LNCAP (cell line): Measurements from ENCODE around the gene MACROD2.

Experiments used
- TF ChIP-seq, protein P1 (sequence below): fragments of 450-650 bp; IDR thresholded peaks from 2 replicates; pipeline ENCODE4 v1.5.1; 2017; ENCODE audit warnings: mild to moderate bottlenecking

MACROD2 gene

GRCh38 chr20:14116037-14116436 lies 120.7 kb downstream of the MACROD2 start:
- TF ChIP-seq, protein P1, sequence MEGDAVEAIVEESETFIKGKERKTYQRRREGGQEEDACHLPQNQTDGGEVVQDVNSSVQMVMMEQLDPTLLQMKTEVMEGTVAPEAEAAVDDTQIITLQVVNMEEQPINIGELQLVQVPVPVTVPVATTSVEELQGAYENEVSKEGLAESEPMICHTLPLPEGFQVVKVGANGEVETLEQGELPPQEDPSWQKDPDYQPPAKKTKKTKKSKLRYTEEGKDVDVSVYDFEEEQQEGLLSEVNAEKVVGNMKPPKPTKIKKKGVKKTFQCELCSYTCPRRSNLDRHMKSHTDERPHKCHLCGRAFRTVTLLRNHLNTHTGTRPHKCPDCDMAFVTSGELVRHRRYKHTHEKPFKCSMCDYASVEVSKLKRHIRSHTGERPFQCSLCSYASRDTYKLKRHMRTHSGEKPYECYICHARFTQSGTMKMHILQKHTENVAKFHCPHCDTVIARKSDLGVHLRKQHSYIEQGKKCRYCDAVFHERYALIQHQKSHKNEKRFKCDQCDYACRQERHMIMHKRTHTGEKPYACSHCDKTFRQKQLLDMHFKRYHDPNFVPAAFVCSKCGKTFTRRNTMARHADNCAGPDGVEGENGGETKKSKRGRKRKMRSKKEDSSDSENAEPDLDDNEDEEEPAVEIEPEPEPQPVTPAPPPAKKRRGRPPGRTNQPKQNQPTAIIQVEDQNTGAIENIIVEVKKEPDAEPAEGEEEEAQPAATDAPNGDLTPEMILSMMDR, result no peak

- TF ChIP-seq, protein P1, result no peak
Observed at GRCh38 chr20:14117768-14118167, 122.5 kb downstream of the MACROD2 start.

DNA sequence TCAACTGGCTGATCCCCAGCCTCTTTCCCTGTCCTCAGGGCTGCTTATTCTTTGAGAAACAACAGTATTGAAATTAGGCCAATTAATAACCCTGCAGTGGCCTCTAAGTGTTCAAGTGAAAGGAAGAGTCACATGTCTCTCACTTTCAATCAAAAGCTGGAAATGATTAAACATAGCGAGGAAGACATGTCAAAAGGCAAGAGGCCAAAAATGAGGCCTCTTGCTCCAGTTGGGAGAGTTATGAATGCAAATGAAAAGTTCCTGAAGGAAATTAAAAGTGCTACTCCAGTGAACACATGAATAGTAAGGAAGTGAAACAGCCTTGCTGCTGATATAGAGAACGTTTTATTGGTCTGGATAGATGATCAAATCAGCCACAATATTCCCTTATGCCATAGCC lies 131.5 kb downstream of the MACROD2 start:
- TF ChIP-seq, protein P1, result no peak

DNA sequence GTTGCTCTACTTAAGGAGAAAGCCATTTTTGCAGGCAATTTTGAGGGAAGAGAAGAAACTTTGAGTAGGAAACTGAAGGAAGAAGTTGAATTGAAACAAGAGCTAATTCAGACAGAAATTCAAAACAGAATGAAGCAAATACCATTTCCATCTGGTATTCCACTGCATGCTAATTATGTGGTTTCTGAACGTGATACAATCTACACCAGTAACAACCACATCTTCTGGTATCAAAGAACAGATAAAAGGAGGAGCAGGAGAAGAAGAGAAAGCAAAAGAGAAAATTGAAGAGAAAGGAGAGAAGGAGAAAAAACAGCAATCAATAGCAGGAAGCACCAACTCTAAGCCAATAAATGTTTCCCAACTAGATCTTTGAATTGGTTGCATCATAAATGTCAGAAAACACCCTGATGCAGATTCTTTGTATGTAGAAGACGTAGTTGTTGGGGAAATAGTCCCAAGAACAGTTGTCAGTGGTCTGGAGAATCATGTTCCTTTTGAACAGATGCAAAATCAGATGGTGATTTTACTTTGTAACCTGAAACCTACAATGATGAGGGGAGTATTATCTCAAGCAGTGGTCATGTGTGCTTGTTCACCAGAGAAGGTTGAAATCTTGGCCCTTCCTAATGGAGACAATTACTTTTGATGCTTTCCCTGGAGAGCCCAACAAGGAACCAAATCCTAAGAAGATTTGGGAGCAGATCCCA lies 132.4 kb downstream of the MACROD2 start:
- TF ChIP-seq, protein P1, result no peak

DNA sequence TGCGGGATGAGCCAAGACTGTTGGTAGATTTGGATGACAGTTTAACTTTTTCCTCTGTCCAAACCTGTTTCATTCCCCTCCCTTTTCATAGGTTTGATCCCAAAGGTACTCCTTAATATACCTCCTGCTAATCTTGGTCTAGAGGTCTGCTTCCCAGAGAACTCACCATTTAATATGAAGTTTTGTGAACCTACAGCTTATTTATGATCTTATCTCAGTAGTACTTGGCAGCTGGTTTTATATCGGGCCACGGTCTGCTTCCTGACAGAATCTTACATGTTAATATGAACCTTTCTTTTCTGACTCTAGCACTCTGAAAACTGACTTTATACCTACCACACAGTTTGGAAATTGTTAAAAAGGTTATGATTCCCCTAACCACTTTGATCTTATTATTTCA lies 138.7 kb downstream of the MACROD2 start:
- TF ChIP-seq, protein P1, result no peak

- TF ChIP-seq, protein P1, result peak; percentile 78
Observed at GRCh38 chr20:14142171-14142570, 146.9 kb downstream of the MACROD2 start.

GRCh38 chr20:14142964-14143627 lies 147.8 kb downstream of the MACROD2 start:
- TF ChIP-seq, protein P1, result no peak
